SK-N-MC (cell line): ENCODE measurements around the gene TRA2B.

Source experiments
- EZH2 ChIP-seq: fragments of 200-600 bp; sonication (generic); IDR thresholded peaks from one replicate; pipeline ENCODE4 v1.6.1; 2017; ENCODE audit warnings: antibody characterized with exemption
- FOXP2 ChIP-seq: optimal IDR thresholded peaks from 2 replicates; pipeline ENCODE3; 2011; ENCODE audit warnings: mild to moderate bottlenecking, moderate library complexity; ENCODE audit not compliant: insufficient read depth; ENCODE audit errors: extremely low read length, control extremely low read depth
- POLR2AphosphoS5 ChIP-seq: IDR thresholded peaks from 2 replicates; pipeline ENCODE4 v1.6.1; 2012; ENCODE audit warnings: mild to moderate bottlenecking, low read depth, low read length, borderline replicate concordance

DNA sequence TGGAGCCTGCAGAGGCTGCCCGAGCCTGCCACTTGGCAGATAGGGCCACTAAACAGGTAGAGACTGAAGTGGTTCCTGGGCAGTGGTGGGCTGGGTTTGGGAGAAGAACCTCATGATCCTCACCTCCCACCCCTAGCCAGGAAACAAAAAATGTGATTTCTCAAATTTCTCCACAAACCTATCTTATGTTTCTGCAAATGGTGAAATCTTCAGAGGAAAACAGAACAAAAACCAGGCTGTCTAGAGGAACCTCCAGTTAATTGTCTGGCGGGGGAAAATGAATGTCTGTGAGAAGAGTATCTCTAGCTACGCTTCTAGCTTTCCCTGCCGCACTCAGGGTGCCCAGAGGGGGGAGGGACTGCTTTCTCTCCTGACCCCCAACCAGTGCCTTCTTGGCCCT, 55.9 kb downstream of the TRA2B start:
- TF ChIP-seq EZH2 (no peak), POLR2AphosphoS5 (no peak), FOXP2 (no peak)
